SK-N-SH treated with all-trans-retinoic acid at 6 μM for 48 hours (cell line): ENCODE measurements around the gene BPIFB3.

Experiments
- ATAC-seq: fragments of 200-7000 bp; cut with Tn5 transposase; 3 replicates; pipeline ENCODE4 v1.9.1; 2020; ENCODE audit warnings: mild to moderate bottlenecking, moderate library complexity
- BACH2 ChIP-seq: fragments of 250-450 bp; sonication (Bioruptor Pico); IDR thresholded peaks from 2 replicates; pipeline ENCODE4 v1.9.0; 2021; ENCODE audit warnings: mild to moderate bottlenecking, borderline replicate concordance
- CSDC2 ChIP-seq: fragments of 250-450 bp; sonication (Bioruptor Pico); IDR thresholded peaks from 2 replicates; pipeline ENCODE4 v1.5.0; 2020; ENCODE audit warnings: mild to moderate bottlenecking, moderate library complexity
- GLIS3 ChIP-seq: fragments of 250-450 bp; sonication (Bioruptor Pico); IDR thresholded peaks from 2 replicates; pipeline ENCODE4 v1.5.0; 2020; ENCODE audit warnings: mild to moderate bottlenecking, moderate library complexity
- ISL1 ChIP-seq: fragments of 250-450 bp; sonication (Bioruptor Pico); IDR thresholded peaks from 2 replicates; pipeline ENCODE4 v2.1.2; 2022; ENCODE audit warnings: mild to moderate bottlenecking, moderate library complexity
- OSR1 ChIP-seq: fragments of 250-450 bp; sonication (Bioruptor Pico); IDR thresholded peaks from 2 replicates; pipeline ENCODE4 v1.8.0; 2022; ENCODE audit warnings: moderate library complexity, mild to moderate bottlenecking, inconsistent platforms
- PPARA ChIP-seq: fragments of 250-450 bp; sonication (Bioruptor Pico); IDR thresholded peaks from 2 replicates; pipeline ENCODE4 v1.5.0; 2020; ENCODE audit warnings: mild to moderate bottlenecking, borderline replicate concordance
- RARB ChIP-seq: fragments of 250-450 bp; sonication (Bioruptor Pico); IDR thresholded peaks from 2 replicates; pipeline ENCODE4 v1.8.0; 2021; ENCODE audit warnings: mild to moderate bottlenecking, moderate library complexity
- SNAI2 ChIP-seq: fragments of 250-450 bp; sonication (Bioruptor Pico); IDR thresholded peaks from 2 replicates; pipeline ENCODE4 v1.5.0; 2020; ENCODE audit warnings: mild to moderate bottlenecking, moderate library complexity
- TOX ChIP-seq: fragments of 250-450 bp; sonication (Bioruptor Pico); IDR thresholded peaks from 2 replicates; pipeline ENCODE4 v1.8.0; 2021; ENCODE audit warnings: mild to moderate bottlenecking, moderate library complexity, borderline replicate concordance
- ZFP3 ChIP-seq: fragments of 250-450 bp; sonication (Bioruptor Pico); IDR thresholded peaks from 2 replicates; pipeline ENCODE4 v1.5.0; 2020; ENCODE audit warnings: mild to moderate bottlenecking, moderate library complexity
- ZFP30 ChIP-seq: fragments of 450-650 bp; formaldehyde crosslinking; IDR thresholded peaks from 2 replicates; pipeline ENCODE4 v1.5.0; 2022; ENCODE audit warnings: mild to moderate bottlenecking, moderate library complexity
- ZNF565 ChIP-seq: fragments of 450-650 bp; formaldehyde crosslinking; conservative IDR thresholded peaks from 2 replicates; pipeline ENCODE4 v1.5.0; 2020; ENCODE audit warnings: low read depth, mild to moderate bottlenecking, moderate library complexity
- ZNF70 ChIP-seq: fragments of 450-650 bp; formaldehyde crosslinking; IDR thresholded peaks from 2 replicates; pipeline ENCODE4 v1.5.0; 2020; ENCODE audit warnings: mild to moderate bottlenecking, moderate library complexity
- ZNF8 ChIP-seq: fragments of 450-650 bp; formaldehyde crosslinking; IDR thresholded peaks from 2 replicates; pipeline ENCODE4 v1.5.0; 2020; ENCODE audit warnings: mild to moderate bottlenecking, moderate library complexity
- TF ChIP-seq, protein P1 (sequence below): fragments of 250-450 bp; sonication (Bioruptor Pico); IDR thresholded peaks from 2 replicates; pipeline ENCODE4 v1.5.1; 2020; ENCODE audit warnings: low read depth, mild to moderate bottlenecking, moderate library complexity
- TF ChIP-seq, protein P2 (sequence below): fragments of 250-450 bp; sonication (Bioruptor Pico); IDR thresholded peaks from 2 replicates; pipeline ENCODE4 v1.5.0; 2020; ENCODE audit warnings: mild to moderate bottlenecking, moderate library complexity
- TF ChIP-seq, protein P3 (sequence below): fragments of 250-450 bp; sonication (Bioruptor Pico); IDR thresholded peaks from 2 replicates; pipeline ENCODE4 v1.8.0; 2020; ENCODE audit warnings: mild to moderate bottlenecking, moderate library complexity, borderline replicate concordance
- TF ChIP-seq, protein P4 (sequence below): fragments of 250-450 bp; sonication (Bioruptor Pico); IDR thresholded peaks from 2 replicates; pipeline ENCODE4 v1.5.1; 2021; ENCODE audit warnings: mild to moderate bottlenecking, moderate library complexity
- TF ChIP-seq, protein P5 (sequence below): fragments of 250-450 bp; sonication (Bioruptor Pico); IDR thresholded peaks from 2 replicates; pipeline ENCODE4 v1.8.0; 2021; ENCODE audit warnings: low read depth, mild to moderate bottlenecking, moderate library complexity, borderline replicate concordance

Gene BPIFB3

DNA sequence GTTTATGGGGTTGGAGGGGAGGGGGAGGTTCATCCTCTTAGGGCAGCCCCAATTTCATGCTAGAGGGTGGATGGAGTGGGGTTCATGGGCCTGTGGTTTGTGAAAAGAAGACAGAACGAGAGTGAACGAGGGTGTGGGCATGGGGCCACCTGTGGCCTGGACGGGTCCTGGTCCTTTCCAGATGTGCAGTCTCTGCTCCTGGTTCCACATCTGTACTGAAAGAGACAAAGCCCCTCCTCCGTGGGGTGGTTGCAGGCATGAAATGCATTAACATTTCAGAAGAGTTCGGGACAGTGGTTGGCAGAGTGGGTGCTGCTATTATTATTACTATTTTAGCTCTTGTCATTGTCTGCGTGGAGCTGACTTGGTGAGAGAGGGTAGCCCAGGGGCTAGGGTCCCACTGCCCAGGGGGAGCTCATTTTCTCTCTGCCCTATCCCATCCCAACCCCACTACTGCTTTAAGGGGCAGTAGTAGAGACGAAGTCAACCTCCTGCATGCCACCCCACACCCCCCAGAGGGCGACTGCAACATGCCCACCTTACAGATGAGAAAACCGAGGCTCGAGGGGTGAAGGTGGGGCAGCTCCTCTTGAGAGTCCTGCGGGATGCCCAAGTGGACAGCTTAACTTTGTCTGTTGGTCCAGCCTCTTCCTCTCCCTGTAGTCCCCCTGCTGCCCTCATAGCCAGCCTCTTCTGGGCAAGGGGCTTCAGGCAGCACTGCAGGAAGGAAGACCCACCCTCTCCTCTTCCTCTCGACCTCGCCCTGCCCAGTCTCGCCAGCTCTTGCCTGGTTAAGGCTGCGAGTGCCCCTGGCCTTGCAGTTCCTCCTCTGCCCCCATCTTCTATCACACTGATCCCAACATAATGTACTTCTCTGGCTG is 37.8 kb upstream of the BPIFB3 start:
- ATAC-seq = no peak
- TF ChIP-seq PPARA (CRISPR knock-in tag) (no peak), ZNF8 (CRISPR knock-in tag) (no peak), ZNF565 (CRISPR knock-in tag) (no peak), CSDC2 (no peak), ZFP3 (CRISPR knock-in tag) (no peak), ZFP30 (CRISPR knock-in tag) (no peak), OSR1 (CRISPR knock-in tag) (no peak), SNAI2 (CRISPR knock-in tag) (no peak), ISL1 (CRISPR knock-in tag) (no peak), ZNF70 (CRISPR knock-in tag) (no peak), TOX (no peak), BACH2 (CRISPR knock-in tag) (no peak), GLIS3 (CRISPR knock-in tag) (no peak), RARB (CRISPR knock-in tag) (no peak)
- TF ChIP-seq, protein P1, sequence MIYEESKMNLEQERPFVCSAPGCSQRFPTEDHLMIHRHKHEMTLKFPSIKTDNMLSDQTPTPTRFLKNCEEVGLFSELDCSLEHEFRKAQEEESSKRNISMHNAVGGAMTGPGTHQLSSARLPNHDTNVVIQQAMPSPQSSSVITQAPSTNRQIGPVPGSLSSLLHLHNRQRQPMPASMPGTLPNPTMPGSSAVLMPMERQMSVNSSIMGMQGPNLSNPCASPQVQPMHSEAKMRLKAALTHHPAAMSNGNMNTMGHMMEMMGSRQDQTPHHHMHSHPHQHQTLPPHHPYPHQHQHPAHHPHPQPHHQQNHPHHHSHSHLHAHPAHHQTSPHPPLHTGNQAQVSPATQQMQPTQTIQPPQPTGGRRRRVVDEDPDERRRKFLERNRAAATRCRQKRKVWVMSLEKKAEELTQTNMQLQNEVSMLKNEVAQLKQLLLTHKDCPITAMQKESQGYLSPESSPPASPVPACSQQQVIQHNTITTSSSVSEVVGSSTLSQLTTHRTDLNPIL (CRISPR knock-in tag) = no peak
- TF ChIP-seq, protein P2, sequence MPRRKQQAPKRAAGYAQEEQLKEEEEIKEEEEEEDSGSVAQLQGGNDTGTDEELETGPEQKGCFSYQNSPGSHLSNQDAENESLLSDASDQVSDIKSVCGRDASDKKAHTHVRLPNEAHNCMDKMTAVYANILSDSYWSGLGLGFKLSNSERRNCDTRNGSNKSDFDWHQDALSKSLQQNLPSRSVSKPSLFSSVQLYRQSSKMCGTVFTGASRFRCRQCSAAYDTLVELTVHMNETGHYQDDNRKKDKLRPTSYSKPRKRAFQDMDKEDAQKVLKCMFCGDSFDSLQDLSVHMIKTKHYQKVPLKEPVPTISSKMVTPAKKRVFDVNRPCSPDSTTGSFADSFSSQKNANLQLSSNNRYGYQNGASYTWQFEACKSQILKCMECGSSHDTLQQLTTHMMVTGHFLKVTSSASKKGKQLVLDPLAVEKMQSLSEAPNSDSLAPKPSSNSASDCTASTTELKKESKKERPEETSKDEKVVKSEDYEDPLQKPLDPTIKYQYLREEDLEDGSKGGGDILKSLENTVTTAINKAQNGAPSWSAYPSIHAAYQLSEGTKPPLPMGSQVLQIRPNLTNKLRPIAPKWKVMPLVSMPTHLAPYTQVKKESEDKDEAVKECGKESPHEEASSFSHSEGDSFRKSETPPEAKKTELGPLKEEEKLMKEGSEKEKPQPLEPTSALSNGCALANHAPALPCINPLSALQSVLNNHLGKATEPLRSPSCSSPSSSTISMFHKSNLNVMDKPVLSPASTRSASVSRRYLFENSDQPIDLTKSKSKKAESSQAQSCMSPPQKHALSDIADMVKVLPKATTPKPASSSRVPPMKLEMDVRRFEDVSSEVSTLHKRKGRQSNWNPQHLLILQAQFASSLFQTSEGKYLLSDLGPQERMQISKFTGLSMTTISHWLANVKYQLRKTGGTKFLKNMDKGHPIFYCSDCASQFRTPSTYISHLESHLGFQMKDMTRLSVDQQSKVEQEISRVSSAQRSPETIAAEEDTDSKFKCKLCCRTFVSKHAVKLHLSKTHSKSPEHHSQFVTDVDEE = no peak
- TF ChIP-seq, protein P3, sequence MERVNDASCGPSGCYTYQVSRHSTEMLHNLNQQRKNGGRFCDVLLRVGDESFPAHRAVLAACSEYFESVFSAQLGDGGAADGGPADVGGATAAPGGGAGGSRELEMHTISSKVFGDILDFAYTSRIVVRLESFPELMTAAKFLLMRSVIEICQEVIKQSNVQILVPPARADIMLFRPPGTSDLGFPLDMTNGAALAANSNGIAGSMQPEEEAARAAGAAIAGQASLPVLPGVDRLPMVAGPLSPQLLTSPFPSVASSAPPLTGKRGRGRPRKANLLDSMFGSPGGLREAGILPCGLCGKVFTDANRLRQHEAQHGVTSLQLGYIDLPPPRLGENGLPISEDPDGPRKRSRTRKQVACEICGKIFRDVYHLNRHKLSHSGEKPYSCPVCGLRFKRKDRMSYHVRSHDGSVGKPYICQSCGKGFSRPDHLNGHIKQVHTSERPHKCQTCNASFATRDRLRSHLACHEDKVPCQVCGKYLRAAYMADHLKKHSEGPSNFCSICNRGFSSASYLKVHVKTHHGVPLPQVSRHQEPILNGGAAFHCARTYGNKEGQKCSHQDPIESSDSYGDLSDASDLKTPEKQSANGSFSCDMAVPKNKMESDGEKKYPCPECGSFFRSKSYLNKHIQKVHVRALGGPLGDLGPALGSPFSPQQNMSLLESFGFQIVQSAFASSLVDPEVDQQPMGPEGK (CRISPR knock-in tag) = no peak
- TF ChIP-seq, protein P4, sequence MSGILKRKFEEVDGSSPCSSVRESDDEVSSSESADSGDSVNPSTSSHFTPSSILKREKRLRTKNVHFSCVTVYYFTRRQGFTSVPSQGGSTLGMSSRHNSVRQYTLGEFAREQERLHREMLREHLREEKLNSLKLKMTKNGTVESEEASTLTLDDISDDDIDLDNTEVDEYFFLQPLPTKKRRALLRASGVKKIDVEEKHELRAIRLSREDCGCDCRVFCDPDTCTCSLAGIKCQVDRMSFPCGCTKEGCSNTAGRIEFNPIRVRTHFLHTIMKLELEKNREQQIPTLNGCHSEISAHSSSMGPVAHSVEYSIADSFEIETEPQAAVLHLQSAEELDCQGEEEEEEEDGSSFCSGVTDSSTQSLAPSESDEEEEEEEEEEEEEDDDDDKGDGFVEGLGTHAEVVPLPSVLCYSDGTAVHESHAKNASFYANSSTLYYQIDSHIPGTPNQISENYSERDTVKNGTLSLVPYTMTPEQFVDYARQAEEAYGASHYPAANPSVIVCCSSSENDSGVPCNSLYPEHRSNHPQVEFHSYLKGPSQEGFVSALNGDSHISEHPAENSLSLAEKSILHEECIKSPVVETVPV (CRISPR knock-in tag) = no peak
- TF ChIP-seq, protein P5, sequence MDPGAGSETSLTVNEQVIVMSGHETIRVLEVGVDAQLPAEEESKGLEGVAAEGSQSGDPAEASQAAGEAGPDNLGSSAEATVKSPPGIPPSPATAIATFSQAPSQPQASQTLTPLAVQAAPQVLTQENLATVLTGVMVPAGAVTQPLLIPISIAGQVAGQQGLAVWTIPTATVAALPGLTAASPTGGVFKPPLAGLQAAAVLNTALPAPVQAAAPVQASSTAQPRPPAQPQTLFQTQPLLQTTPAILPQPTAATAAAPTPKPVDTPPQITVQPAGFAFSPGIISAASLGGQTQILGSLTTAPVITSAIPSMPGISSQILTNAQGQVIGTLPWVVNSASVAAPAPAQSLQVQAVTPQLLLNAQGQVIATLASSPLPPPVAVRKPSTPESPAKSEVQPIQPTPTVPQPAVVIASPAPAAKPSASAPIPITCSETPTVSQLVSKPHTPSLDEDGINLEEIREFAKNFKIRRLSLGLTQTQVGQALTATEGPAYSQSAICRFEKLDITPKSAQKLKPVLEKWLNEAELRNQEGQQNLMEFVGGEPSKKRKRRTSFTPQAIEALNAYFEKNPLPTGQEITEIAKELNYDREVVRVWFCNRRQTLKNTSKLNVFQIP (CRISPR knock-in tag) = no peak

DNA sequence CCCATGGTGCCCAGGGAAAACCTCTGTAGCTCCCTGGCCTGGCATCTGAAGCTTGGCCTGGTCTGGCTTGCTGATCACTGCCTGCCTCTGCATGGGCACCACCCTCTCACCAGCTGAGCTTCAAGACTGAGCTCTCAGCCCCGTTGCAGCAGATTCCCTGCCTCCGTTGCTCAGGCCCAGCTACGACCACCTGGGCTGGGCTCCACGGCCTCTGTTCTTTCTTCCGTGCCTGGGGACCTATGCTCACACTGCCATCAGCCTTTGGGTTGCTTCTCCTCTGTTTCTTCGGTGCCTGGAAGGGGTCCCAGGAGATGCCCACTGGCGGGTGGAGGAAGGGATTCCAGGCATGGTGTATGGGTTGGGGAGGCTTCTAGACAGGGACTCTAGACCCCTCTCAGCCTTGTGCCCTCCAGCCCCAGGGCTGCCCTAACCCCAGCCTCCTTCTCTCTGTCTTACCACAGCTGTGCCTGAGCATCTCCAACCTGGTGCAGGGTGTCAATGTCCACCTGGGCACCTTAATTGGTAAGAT is 37.1 kb upstream of the BPIFB3 start:
- TF ChIP-seq PPARA (CRISPR knock-in tag) (no peak), RARB (CRISPR knock-in tag) (no peak)
- ATAC-seq = no peak

DNA sequence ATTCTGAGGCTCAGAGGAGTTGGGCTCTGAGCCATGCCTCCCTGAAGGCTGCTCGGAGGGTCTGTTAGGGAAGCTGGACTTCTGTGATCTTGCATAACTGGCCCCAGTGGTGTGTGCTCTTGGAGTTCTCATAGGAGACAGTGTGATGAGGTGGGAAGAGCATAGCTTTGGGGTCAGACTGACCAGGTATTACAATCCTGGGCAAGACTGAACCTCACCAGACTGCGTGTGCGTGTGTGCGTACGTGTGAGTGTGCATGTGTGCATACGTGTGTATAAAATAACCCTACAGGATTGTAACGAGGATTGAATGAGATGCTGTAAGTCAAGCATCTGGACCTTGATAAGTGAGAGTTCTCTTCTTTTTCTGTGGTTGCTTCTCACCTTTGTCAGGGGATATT is 36.2 kb upstream of the BPIFB3 start:
- no peak for ATAC-seq
- TF ChIP-seq OSR1 (CRISPR knock-in tag) = no peak
- TF ChIP-seq RARB (CRISPR knock-in tag) = no peak
